ENCODE results near the gene CERK.

- TF ChIP-seq EZH2 (IDR thresholded peaks at IDR 0.05; ENCODE audit: low read depth, low read length, severe bottlenecking) (no peak), CREB1 (IDR thresholded peaks at IDR 0.05) (no peak), CBX8 (IDR thresholded peaks at IDR 0.05; ENCODE audit: borderline replicate concordance, low read depth, low read length) (no peak)
Observed at GRCh38 chr22:46650078-46650810, 87.8 kb downstream of the CERK start.

Measured in H1 (cell line).